ENCODE results near the gene PRKD2.

DNA sequence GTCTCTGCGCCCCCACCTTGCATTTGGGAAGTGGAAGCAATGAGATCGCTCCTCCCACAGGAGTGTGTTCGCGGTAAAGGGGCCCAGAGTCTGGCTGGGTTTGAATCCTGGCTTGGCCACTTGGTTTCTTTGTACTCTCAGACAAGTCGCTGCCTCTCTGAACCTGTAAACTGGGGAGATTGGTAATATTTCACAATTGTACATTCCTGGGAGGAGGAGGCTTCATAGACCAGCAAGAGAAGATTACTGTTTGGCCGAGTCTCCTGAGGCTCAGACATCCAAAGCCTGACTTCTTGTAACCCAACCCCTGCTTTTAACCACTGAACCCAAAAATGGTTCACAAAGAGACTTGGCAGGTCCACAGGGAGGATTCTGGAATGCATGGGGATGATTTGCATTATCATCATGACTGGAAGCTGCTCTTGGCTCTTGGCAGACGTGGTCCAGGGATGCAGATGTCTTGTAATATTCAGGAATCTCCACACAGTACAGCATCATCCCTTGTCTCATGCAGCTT, 43.0 kb upstream of the PRKD2 start:
- TF ChIP-seq CTCF (IDR thresholded peaks at IDR 0.05) (no peak), POLR2A (IDR thresholded peaks at IDR 0.05) (no peak)

Measured in adrenal gland (tissue), 5 donors.